Neural cell (in vitro differentiated cells): Measurements from ENCODE around the gene SIGLEC1.

Experiments used
- CTCF ChIP-seq: fragments of 450-650 bp; IDR thresholded peaks from 2 replicates; pipeline ENCODE4 v1.5.1; 2014; ENCODE audit warnings: antibody characterized with exemption, mild to moderate bottlenecking, moderate library complexity; ENCODE audit not compliant: poor library complexity, severe bottlenecking
- EP300 ChIP-seq: fragments of 450-650 bp; conservative IDR thresholded peaks from 2 replicates; pipeline ENCODE4 v1.6.1; 2014; ENCODE audit warnings: antibody characterized with exemption, mild to moderate bottlenecking, moderate library complexity; ENCODE audit not compliant: poor library complexity, severe bottlenecking
- EZH2 ChIP-seq: fragments of 200-600, 300-800 bp; shearing (Covaris generic), sonication (generic); IDR thresholded peaks from 2 replicates; pipeline ENCODE4 v1.6.1; 2014; ENCODE audit warnings: antibody characterized with exemption, low read length, borderline replicate concordance, mild to moderate bottlenecking; ENCODE audit not compliant: insufficient read depth, poor library complexity, severe bottlenecking
- MXI1 ChIP-seq: fragments of 450-650 bp; conservative IDR thresholded peaks from 2 replicates; pipeline ENCODE4 v1.6.1; 2014; ENCODE audit warnings: antibody characterized with exemption, mild to moderate bottlenecking; ENCODE audit not compliant: poor library complexity, severe bottlenecking
- POLR2AphosphoS5 ChIP-seq: IDR thresholded peaks from 2 replicates; pipeline ENCODE4 v1.6.1; 2012
- RAD21 ChIP-seq: fragments of 450-650 bp; conservative IDR thresholded peaks from 2 replicates; pipeline ENCODE4 v1.6.1; 2014; ENCODE audit warnings: antibody characterized with exemption, mild to moderate bottlenecking, moderate library complexity
- SMC3 ChIP-seq: fragments of 450-650 bp; conservative IDR thresholded peaks from 2 replicates; pipeline ENCODE4 v1.6.1; 2014; ENCODE audit warnings: antibody characterized with exemption, mild to moderate bottlenecking, moderate library complexity; ENCODE audit not compliant: poor library complexity
- TF ChIP-seq, protein P1 (sequence below): IDR thresholded peaks from 2 replicates; pipeline ENCODE4 v1.6.1; 2012; ENCODE audit warnings: borderline replicate concordance

GRCh38 chr20:3701061-3701998 is 11.1 kb downstream of the SIGLEC1 start:
- TF ChIP-seq CTCF: no peak
- TF ChIP-seq, protein P1, sequence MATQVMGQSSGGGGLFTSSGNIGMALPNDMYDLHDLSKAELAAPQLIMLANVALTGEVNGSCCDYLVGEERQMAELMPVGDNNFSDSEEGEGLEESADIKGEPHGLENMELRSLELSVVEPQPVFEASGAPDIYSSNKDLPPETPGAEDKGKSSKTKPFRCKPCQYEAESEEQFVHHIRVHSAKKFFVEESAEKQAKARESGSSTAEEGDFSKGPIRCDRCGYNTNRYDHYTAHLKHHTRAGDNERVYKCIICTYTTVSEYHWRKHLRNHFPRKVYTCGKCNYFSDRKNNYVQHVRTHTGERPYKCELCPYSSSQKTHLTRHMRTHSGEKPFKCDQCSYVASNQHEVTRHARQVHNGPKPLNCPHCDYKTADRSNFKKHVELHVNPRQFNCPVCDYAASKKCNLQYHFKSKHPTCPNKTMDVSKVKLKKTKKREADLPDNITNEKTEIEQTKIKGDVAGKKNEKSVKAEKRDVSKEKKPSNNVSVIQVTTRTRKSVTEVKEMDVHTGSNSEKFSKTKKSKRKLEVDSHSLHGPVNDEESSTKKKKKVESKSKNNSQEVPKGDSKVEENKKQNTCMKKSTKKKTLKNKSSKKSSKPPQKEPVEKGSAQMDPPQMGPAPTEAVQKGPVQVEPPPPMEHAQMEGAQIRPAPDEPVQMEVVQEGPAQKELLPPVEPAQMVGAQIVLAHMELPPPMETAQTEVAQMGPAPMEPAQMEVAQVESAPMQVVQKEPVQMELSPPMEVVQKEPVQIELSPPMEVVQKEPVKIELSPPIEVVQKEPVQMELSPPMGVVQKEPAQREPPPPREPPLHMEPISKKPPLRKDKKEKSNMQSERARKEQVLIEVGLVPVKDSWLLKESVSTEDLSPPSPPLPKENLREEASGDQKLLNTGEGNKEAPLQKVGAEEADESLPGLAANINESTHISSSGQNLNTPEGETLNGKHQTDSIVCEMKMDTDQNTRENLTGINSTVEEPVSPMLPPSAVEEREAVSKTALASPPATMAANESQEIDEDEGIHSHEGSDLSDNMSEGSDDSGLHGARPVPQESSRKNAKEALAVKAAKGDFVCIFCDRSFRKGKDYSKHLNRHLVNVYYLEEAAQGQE: no peak
- TF ChIP-seq POLR2AphosphoS5: no peak
- no peak for TF ChIP-seq SMC3
- TF ChIP-seq EZH2: no peak
- TF ChIP-seq EP300: no peak
- no peak for TF ChIP-seq RAD21
- TF ChIP-seq MXI1: no peak
